K562 (cell line): ENCODE data around the gene MYMX. TPM values are rescaled to one million over a fixed set of nuclear protein-coding genes. Genes with fewer than 3 reads are reported as not detected.

Source experiments
- CBX5 ChIP-seq: IDR thresholded peaks from 2 replicates; pipeline ENCODE4 v1.6.1; 2014; ENCODE audit warnings: low read depth, borderline replicate concordance
- CCNT2 ChIP-seq: IDR thresholded peaks from 2 replicates; pipeline ENCODE4 v1.6.1; 2011; ENCODE audit warnings: borderline replicate concordance, low read depth, mild to moderate bottlenecking, moderate library complexity, mixed read lengths, low read length; ENCODE audit not compliant: insufficient read length; ENCODE audit errors: extremely low read depth
- CTCFL ChIP-seq: IDR thresholded peaks from 2 replicates; pipeline ENCODE4 v1.6.1; 2011; ENCODE audit warnings: borderline replicate concordance, low read depth, mild to moderate bottlenecking, moderate library complexity, low read length; ENCODE audit not compliant: insufficient read depth, poor library complexity, severe bottlenecking
- DPF2 ChIP-seq: fragments of 450-650 bp; IDR thresholded peaks from 2 replicates; pipeline ENCODE4 v1.6.1; 2016
- HES1 ChIP-seq: fragments of 450-650 bp; IDR thresholded peaks from 2 replicates; pipeline ENCODE4 v1.6.1; 2016; ENCODE audit warnings: low read depth, mild to moderate bottlenecking, moderate library complexity
- HNRNPK ChIP-seq: fragments of 200-400 bp; formaldehyde crosslinking; IDR thresholded peaks from one replicate; pipeline ENCODE4 v1.6.1; 2018; ENCODE audit warnings: mild to moderate bottlenecking, low read depth, low read length; ENCODE audit not compliant: poor library complexity, severe bottlenecking
- IRF1 ChIP-seq: sonication (generic); formaldehyde crosslinking; IDR thresholded peaks from 2 replicates; pipeline ENCODE4 v1.8.0; 2022; ENCODE audit warnings: missing genetic modification reagents, mild to moderate bottlenecking, borderline replicate concordance
- KAT8 ChIP-seq: fragments of 450-650 bp; IDR thresholded peaks from 2 replicates; pipeline ENCODE4 v1.6.1; 2016; ENCODE audit warnings: low read depth, mild to moderate bottlenecking
- LARP7 ChIP-seq: fragments of 450-650 bp; IDR thresholded peaks from 2 replicates; pipeline ENCODE4 v1.6.1; 2016
- LCOR ChIP-seq: sonication (generic); formaldehyde crosslinking; IDR thresholded peaks from 2 replicates; pipeline ENCODE4 v1.8.0; 2022; ENCODE audit warnings: mild to moderate bottlenecking, missing genetic modification reagents
- LEF1 ChIP-seq: fragments of 450-650 bp; IDR thresholded peaks from 2 replicates; pipeline ENCODE4 v1.6.1; 2016; ENCODE audit warnings: mild to moderate bottlenecking
- MBD2 ChIP-seq: sonication (generic); IDR thresholded peaks from 2 replicates; pipeline ENCODE4 v1.6.1; 2016; ENCODE audit warnings: low read depth, borderline replicate concordance
- POLR2A ChIP-seq: fragments of 450-650 bp; conservative IDR thresholded peaks from 2 replicates; pipeline ENCODE4 v1.6.1; 2016
- SRSF9 ChIP-seq: fragments of 200-400 bp; formaldehyde crosslinking; IDR thresholded peaks from 2 replicates; pipeline ENCODE4 v1.6.1; 2017; ENCODE audit warnings: low read depth, low read length, borderline replicate concordance
- TAF1 ChIP-seq: IDR thresholded peaks from 2 replicates; pipeline ENCODE4 v1.6.1; 2011; ENCODE audit warnings: mild to moderate bottlenecking, low read length, moderate library complexity; ENCODE audit not compliant: insufficient read depth, control insufficient read depth, severe bottlenecking; ENCODE audit errors: extremely low read depth
- TOE1 ChIP-seq, 2 experiments: fragments of 450-650 bp in 1 of 2; sonication (generic) in 1 of 2; formaldehyde crosslinking in 1 of 2; IDR thresholded peaks; 2 replicates each; pipeline versions ENCODE4 v1.7.1 to v1.8.0; 2016 to 2022; ENCODE audit warnings: borderline replicate concordance in 2 of 2, mild to moderate bottlenecking in 2 of 2, antibody characterized with exemption in 1 of 2, inconsistent platforms in 1 of 2, low read depth in 1 of 2, missing genetic modification reagents in 1 of 2, moderate library complexity in 1 of 2
- ZFP91 ChIP-seq: sonication (generic); formaldehyde crosslinking; IDR thresholded peaks from 2 replicates; pipeline ENCODE4 v1.8.0; 2022; ENCODE audit warnings: mild to moderate bottlenecking, missing genetic modification reagents
- ZNF133 ChIP-seq: fragments of 250-450 bp; sonication (Bioruptor Pico); IDR thresholded peaks from 2 replicates; pipeline ENCODE4 v1.4.0; 2020; ENCODE audit warnings: mild to moderate bottlenecking
- ZNF253 ChIP-seq: fragments of 250-450 bp; sonication (Bioruptor Pico); conservative IDR thresholded peaks from 2 replicates; pipeline ENCODE4 v1.6.1; 2021; ENCODE audit warnings: mild to moderate bottlenecking
- ZNF445 ChIP-seq: fragments of 250-450 bp; sonication (Bioruptor Pico); IDR thresholded peaks from 2 replicates; pipeline ENCODE4 v1.4.0; 2020; ENCODE audit warnings: low read depth, mild to moderate bottlenecking, moderate library complexity
- ZNF699 ChIP-seq: fragments of 250-450 bp; sonication (Bioruptor Pico); IDR thresholded peaks from 2 replicates; pipeline ENCODE4 v1.8.0; 2021; ENCODE audit warnings: mild to moderate bottlenecking, moderate library complexity; ENCODE audit not compliant: insufficient replicate concordance
- ZZZ3 ChIP-seq: fragments of 450-650 bp; IDR thresholded peaks from 2 replicates; pipeline ENCODE4 v1.6.1; 2016; ENCODE audit warnings: antibody characterized with exemption, mild to moderate bottlenecking, moderate library complexity
- polyA plus RNA-seq, 8 experiments: library from polyadenylated mRNA; depleted of rRNA in 4 of 8; stranded (reverse) in 5 of 8; unstranded in 3 of 8; fragments of >200 nt; fragmentation: Nextera tagmentation in 2 of 8; fragmentation: Illumina TruSeq in 1 of 8; extraction: Ambion mirVana in 2 of 8; extraction: Trizol in 1 of 8; gene quantifications; 2 replicates each; pipeline versions ENCODE4 v1.2.1 to v1.2.3, GENCODE V29; 2011 to 2014; ENCODE audit warnings: inconsistent platforms in 1 of 8, missing spikeins in 1 of 8
- total RNA-seq, 7 experiments: library from RNA; depleted of rRNA in 6 of 7; stranded (reverse); fragments of >200 nt in 6 of 7; fragmentation: Illumina TruSeq in 2 of 7; extraction: Trizol in 2 of 7; gene quantifications; 2 replicates each; pipeline versions ENCODE4 v1.2.1 to v1.2.3, GENCODE V29; 2011 to 2021; ENCODE audit warnings: low replicate concordance in 1 of 7

Gene MYMX
- total and polyA plus RNA-seq, 9 of the 15 experiments (the other 6 are each of a cell fraction or from before 2014, with no cell fraction given): 0.12 TPM; not detected in 8

GRCh38 chr6:44247338-44248302 lies 30.9 kb downstream of the MYMX start (continued):
- no peak for TF ChIP-seq ZFP91 (CRISPR knock-in tag)
- no peak for TF ChIP-seq ZNF133 (CRISPR knock-in tag)
- TF ChIP-seq DPF2: peak; percentile 84
- TF ChIP-seq CCNT2: peak; percentile 98
- TF ChIP-seq LEF1: peak; percentile 12
- TF ChIP-seq TOE1 (IDR thresholded peaks at IDR 0.05; ENCODE audit: borderline replicate concordance): 0 out of 2 replicates have a peak, but pooled peaks have one; percentile 45
- TF ChIP-seq TOE1 (CRISPR knock-in tag; IDR thresholded peaks at IDR 0.05; ENCODE audit: borderline replicate concordance, low read depth): peak; percentile 34; the same call in 1 of the 2 replicates
- no peak for TF ChIP-seq ZNF253 (CRISPR knock-in tag)
- peak; percentile 86 for TF ChIP-seq LCOR (CRISPR knock-in tag)
- no peak for TF ChIP-seq POLR2A
- TF ChIP-seq CBX5: no peak
- 0 out of 2 replicates have a peak, but pooled peaks have one; percentile 2 for TF ChIP-seq LARP7
- TF ChIP-seq KAT8: no peak
- no peak; the same call in 1 of the 2 replicates for TF ChIP-seq MBD2
- TF ChIP-seq ZZZ3: no peak
- peak; percentile 89 for TF ChIP-seq IRF1
- no peak for TF ChIP-seq SRSF9
- TF ChIP-seq ZNF699: no peak
- peak; percentile 4 for TF ChIP-seq CTCFL
- peak; percentile 49 for TF ChIP-seq HNRNPK
- 0 out of 2 replicates have a peak, but pooled peaks have one; percentile 5 for TF ChIP-seq ZNF445 (CRISPR knock-in tag)
- no peak for TF ChIP-seq TAF1
- no peak for TF ChIP-seq HES1
